Stomach (tissue), 9 donors: ENCODE results near the gene FXR2. TPM values are rescaled to one million over a fixed set of nuclear protein-coding genes. Genes with fewer than 3 reads are reported as not detected.

Experiments used
- DNase-seq, 2 donors: peaks; one replicate each; pipeline versions ENCODE4 v3.0.0 to v3.0.0-alpha.2; 2013 to 2019
- H3K27ac ChIP-seq, 5 donors: fragments of 200-600 bp in 4 of 5; sonication (generic) in 4 of 5; one replicate each; pipeline ENCODE4 v1.5.1; 2013 to 2019; ENCODE audit warnings: mild to moderate bottlenecking in 1 of 5, moderate library complexity in 1 of 5
- H3K27me3 ChIP-seq, 3 donors: fragments of 200-600 bp; sonication (generic); one replicate each; pipeline ENCODE4 v1.5.1; 2017 to 2019; ENCODE audit warnings: mixed run types in 1 of 3
- H3K36me3 ChIP-seq, 4 donors: fragments of 200-600 bp; sonication (generic); 1 replicate in 3 of 4; 2 replicates in 1 of 4; pipeline ENCODE4 v1.5.1; 2016 to 2019
- H3K4me1 ChIP-seq, 4 donors: fragments of 200-600 bp; sonication (generic); one replicate each; pipeline ENCODE4 v1.5.1; 2016 to 2019
- H3K4me3 ChIP-seq, 4 donors: fragments of 200-600 bp; sonication (generic) in 3 of 4; one replicate each; pipeline ENCODE4 v1.5.1; 2016 to 2019; ENCODE audit warnings: mild to moderate bottlenecking in 1 of 4
- H3K9me3 ChIP-seq, 4 donors: fragments of 200-600 bp; sonication (generic); one replicate each; pipeline ENCODE4 v1.5.1; 2016 to 2019
- CTCF ChIP-seq, 7 experiments: fragments of 450-650 bp in 4 of 7; fragments of 200-600 bp in 3 of 7; sonication (generic) in 3 of 7; IDR thresholded peaks; one replicate each; pipeline ENCODE4 v1.5.1; 2016 to 2019; ENCODE audit warnings: antibody characterized with exemption in 7 of 7, control low read depth in 2 of 7, mild to moderate bottlenecking in 1 of 7
- EP300 ChIP-seq: sonication (generic); formaldehyde crosslinking; IDR thresholded peaks from one replicate; pipeline ENCODE4 v1.6.1; 2017; ENCODE audit warnings: antibody characterized with exemption
- POLR2A ChIP-seq, 4 donors: fragments of 450-650 bp; IDR thresholded peaks; one replicate each; pipeline ENCODE4 v1.6.1; 2016; ENCODE audit warnings: antibody characterized with exemption in 4 of 4, control low read depth in 2 of 4, mild to moderate bottlenecking in 1 of 4, moderate library complexity in 1 of 4
- POLR2AphosphoS5 ChIP-seq, 3 donors: sonication (generic); formaldehyde crosslinking; IDR thresholded peaks; one replicate each; pipeline ENCODE4 v1.6.1; 2016; ENCODE audit warnings: antibody characterized with exemption in 3 of 3
- WGBS, 5 donors: extraction: QIAGEN DNeasy Blood & Tissue Kit in 3 of 5; methylation state at CpG; one replicate each; pipeline versions ENCODE4 v1.1.5 to v1.1.7; 2013 to 2018; 5-methylcytosine and 5-hydroxymethylcytosine counted together
- intact Hi-C: fragments of 100-400 bp; cut with DNase I; formaldehyde crosslinking; loops from one replicate; pipeline ENCODE4 v1.15.1; 2023; ENCODE audit warnings: low total_unique reads
- polyA plus RNA-seq, 3 donors: library from polyadenylated mRNA; stranded (reverse); fragments of 200-250 nt; gene quantifications; one replicate each; pipeline ENCODE4 v1.2.3, GENCODE V29; 2013
- total RNA-seq, 5 donors: library from RNA; depleted of rRNA; stranded (reverse); fragments of >200 nt; gene quantifications; one replicate each; pipeline versions ENCODE4 v1.1.0 to v1.2.3, GENCODE V29; 2014 to 2016
- donor health status: healthy with polysubstance abuse.
- donor health status: Bipolar disorder and iron deficiency.
- donor health status: healthy.

The FXR2 gene
- total and polyA plus RNA-seq, 8 donors: 11.0 to 33.3 (median 23.3) TPM

GRCh38 chr17:7557775-7558543 is 56.7 kb downstream of the FXR2 start:
- Histone ChIP-seq H3K4me3 (peak overlapping the region; percentile 67 to 99 (median 96)), H3K9me3 (no peaks in the 10 kb centered on the region), H3K4me1 (peaks cover 49 to 69% (median 61%) of the 10 kb centered on the region in 4 donors), H3K27me3 (no peaks in the 10 kb centered on the region), H3K27ac (peak overlapping the region; percentile 93 to 99 (median 97)), H3K36me3 (peaks cover 0 to 7% (median 1%) of the 10 kb centered on the region in 4 donors)
- intact Hi-C loops: no loop called here
- WGBS, 5 donors: 4 to 12% (median 8%) methylated on average over 20 to 21 of the region's 21 CpGs
- DNase-seq: peak; percentile 95 to 96
- peak; percentile 74 to 95 (median 90) for TF ChIP-seq POLR2AphosphoS5 (IDR thresholded peaks at IDR 0.05)
- no peak for TF ChIP-seq EP300
- TF ChIP-seq CTCF (IDR thresholded peaks at IDR 0.05): no peak
- TF ChIP-seq POLR2A (IDR thresholded peaks at IDR 0.05): peak in 1 of 4 donors; percentile 77

DNA sequence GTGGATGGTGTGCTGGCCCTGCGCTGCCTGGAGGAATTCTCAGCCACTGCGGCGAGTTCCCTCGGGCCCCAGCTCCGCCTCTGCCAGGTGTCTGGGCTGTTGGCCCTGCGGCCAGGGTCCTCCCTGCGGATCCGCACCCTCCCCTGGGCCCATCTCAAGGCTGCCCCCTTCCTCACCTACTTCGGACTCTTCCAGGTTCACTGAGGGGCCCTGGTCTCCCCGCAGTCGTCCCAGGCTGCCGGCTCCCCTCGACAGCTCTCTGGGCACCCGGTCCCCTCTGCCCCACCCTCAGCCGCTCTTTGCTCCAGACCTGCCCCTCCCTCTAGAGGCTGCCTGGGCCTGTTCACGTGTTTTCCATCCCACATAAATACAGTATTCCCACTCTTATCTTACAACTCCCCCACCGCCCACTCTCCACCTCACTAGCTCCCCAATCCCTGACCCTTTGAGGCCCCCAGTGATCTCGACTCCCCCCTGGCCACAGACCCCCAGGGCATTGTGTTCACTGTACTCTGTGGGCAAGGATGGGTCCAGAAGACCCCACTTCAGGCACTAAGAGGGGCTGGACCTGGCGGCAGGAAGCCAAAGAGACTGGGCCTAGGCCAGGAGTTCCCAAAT is 57.4 kb downstream of the FXR2 start:
- Histone ChIP-seq H3K36me3 (peaks cover 0 to 7% (median 1%) of the 10 kb centered on the region in 4 donors), H3K4me1 (peaks cover 42 to 66% (median 54%) of the 10 kb centered on the region in 4 donors), H3K4me3 (peak overlapping the region in 2 of 4 donors; percentile 95 to 99), H3K9me3 (no peaks in the 10 kb centered on the region), H3K27ac (peak overlapping the region; percentile 93 to 99 (median 97)), H3K27me3 (no peaks in the 10 kb centered on the region)
- 21 to 39% (median 26%) methylated on average over 10 to 19 of the region's 19 CpGs for WGBS, 5 donors
- DNase-seq: peak; percentile 38 to 73
- intact Hi-C loops: no loop called here
- no peak for TF ChIP-seq EP300
- no peak for TF ChIP-seq POLR2AphosphoS5 (IDR thresholded peaks at IDR 0.05)
- TF ChIP-seq POLR2A (IDR thresholded peaks at IDR 0.05): no peak
- TF ChIP-seq CTCF (IDR thresholded peaks at IDR 0.05): no peak

DNA sequence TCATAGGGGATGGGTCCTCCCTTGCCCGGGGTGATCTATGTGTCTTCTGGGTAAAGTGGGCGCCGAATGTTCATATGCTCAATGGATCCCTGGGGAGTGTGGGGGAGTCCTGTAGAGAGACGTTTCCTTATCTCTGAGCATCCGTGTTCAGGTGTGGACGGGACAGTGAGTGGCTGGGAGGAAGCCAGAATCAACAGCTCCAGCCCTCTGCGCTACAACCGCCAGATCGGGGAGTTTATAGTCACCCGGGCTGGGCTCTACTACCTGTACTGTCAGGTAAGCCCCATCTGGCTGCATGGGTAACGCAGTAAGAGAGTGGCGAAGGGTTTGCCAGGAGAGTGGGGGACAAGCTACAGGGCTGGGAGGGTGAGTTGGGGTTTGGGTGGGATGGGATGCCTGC is 58.1 kb downstream of the FXR2 start:
- H3K27ac ChIP-seq: peak overlapping the region; percentile 93 to 99 (median 97)
- peak overlapping the region in 1 of 4 donors; percentile 99 for H3K4me3 ChIP-seq
- H3K4me1 ChIP-seq: peaks cover 41 to 71% (median 50%) of the 10 kb centered on the region in 4 donors

More for the DNA sequence above, 58.1 kb downstream of the FXR2 start:
- WGBS, 5 donors: 46 to 75% (median 62%) methylated on average over 12 of the region's 12 CpGs
- no peaks in the 10 kb centered on the region for H3K9me3 ChIP-seq
- no peaks in the 10 kb centered on the region for H3K27me3 ChIP-seq
- intact Hi-C loops: no loop called here
- H3K36me3 ChIP-seq: peaks cover 0 to 8% (median 4%) of the 10 kb centered on the region in 4 donors
- DNase-seq: no peak
- no peak for TF ChIP-seq CTCF (IDR thresholded peaks at IDR 0.05)
- TF ChIP-seq EP300: no peak
- no peak for TF ChIP-seq POLR2AphosphoS5 (IDR thresholded peaks at IDR 0.05)
- no peak for TF ChIP-seq POLR2A (IDR thresholded peaks at IDR 0.05)
